ENCODE data around the gene TBC1D1. TPM values are rescaled to one million over a fixed set of nuclear protein-coding genes. Genes with fewer than 3 reads are reported as not detected.

The TBC1D1 gene
- total RNA-seq, 1 experiment from 2014 or later = 56.0 TPM

- in situ Hi-C loops (cut with HindIII; ENCODE audit: low pct_unique_long_range_greater_than_20kb, low sequenced_read_pairs) (no loop called here), intact Hi-C loops (cut with micrococcal nuclease; ENCODE audit: unreplicated experiment) (no loop called here)
- ATAC-seq (no peak), DNase-seq (ENCODE audit: low read depth, low spot score) (no peak)
- no TSS peak for BruUV-seq (replicated peaks)
- CTCF ChIA-PET = no interaction called here
- Histone ChIP-seq H3K27ac (ENCODE audit: low read length) (no peak overlapping the region), H3K4me1 (ENCODE audit: control insufficient read depth, insufficient read depth, low read length) (no peaks in the 10 kb centered on the region), H3K4me3 (ENCODE audit: low read depth in 2 of 2, low read length in 2 of 2) (no peak overlapping the region), H3K9me3 (ENCODE audit: control insufficient read depth, insufficient read depth, low read depth, low read length) (no peaks in the 10 kb centered on the region), H3K27me3 (ENCODE audit: control insufficient read depth, insufficient read depth, low read length) (peaks cover 4% of the 10 kb centered on the region), H3K36me3 (ENCODE audit: control insufficient read depth, insufficient read depth, low read length) (no peaks in the 10 kb centered on the region)
- POLR2A ChIA-PET = no interaction called here
- no peak for TF ChIP-seq CTCF (IDR thresholded peaks at IDR 0.05)
- TF ChIP-seq REST (IDR thresholded peaks at IDR 0.05; ENCODE audit: insufficient read depth in 1 of 2, low read depth in 2 of 2, low read length in 1 of 2) = no peak
- TF ChIP-seq TCF7L2 (IDR thresholded peaks at IDR 0.05; ENCODE audit: low read depth, low read length) = no peak
- TF ChIP-seq SIN3A (IDR thresholded peaks at IDR 0.05; ENCODE audit: borderline replicate concordance, insufficient read depth, low read depth, low read length) = no peak
- TF ChIP-seq POLR2AphosphoS5 (IDR thresholded peaks at IDR 0.05; ENCODE audit: low read depth, low read length) = no peak
Measured at GRCh38 chr4:37903901-37904300, 13.0 kb downstream of the TBC1D1 start.

GRCh38 chr4:37904824-37905223 lies 13.9 kb downstream of the TBC1D1 start:
- in situ Hi-C loops (cut with HindIII; ENCODE audit: low pct_unique_long_range_greater_than_20kb, low sequenced_read_pairs) (no loop called here), intact Hi-C loops (cut with micrococcal nuclease; ENCODE audit: unreplicated experiment) (no loop called here)
- CTCF ChIA-PET = no interaction called here
- H3K9me3 ChIP-seq (ENCODE audit: control insufficient read depth, insufficient read depth, low read depth, low read length) = no peaks in the 10 kb centered on the region
- H3K4me3 ChIP-seq (ENCODE audit: low read depth in 2 of 2, low read length in 2 of 2) = no peak overlapping the region
- no TSS peak for BruUV-seq (replicated peaks)
- TF ChIP-seq SIN3A (IDR thresholded peaks at IDR 0.05; ENCODE audit: borderline replicate concordance, insufficient read depth, low read depth, low read length) = no peak
- TF ChIP-seq CTCF (IDR thresholded peaks at IDR 0.05) = no peak
- no peak for TF ChIP-seq REST (IDR thresholded peaks at IDR 0.05; ENCODE audit: insufficient read depth in 1 of 2, low read depth in 2 of 2, low read length in 1 of 2)
- TF ChIP-seq TCF7L2 (IDR thresholded peaks at IDR 0.05; ENCODE audit: low read depth, low read length) = no peak
- no peak for TF ChIP-seq POLR2AphosphoS5 (IDR thresholded peaks at IDR 0.05; ENCODE audit: low read depth, low read length)
- H3K27ac ChIP-seq (ENCODE audit: low read length) = no peak overlapping the region
- H3K4me1 ChIP-seq (ENCODE audit: control insufficient read depth, insufficient read depth, low read length) = no peaks in the 10 kb centered on the region
- H3K36me3 ChIP-seq (ENCODE audit: control insufficient read depth, insufficient read depth, low read length) = no peaks in the 10 kb centered on the region
- POLR2A ChIA-PET = no interaction called here
- ATAC-seq (no peak), DNase-seq (ENCODE audit: low read depth, low spot score) (no peak)
- peaks cover 4% of the 10 kb centered on the region for H3K27me3 ChIP-seq (ENCODE audit: control insufficient read depth, insufficient read depth, low read length)
